SK-N-MC (cell line): ENCODE results near the gene ARID4B.

Experiments used
- DNase-seq: peaks from one replicate; pipeline ENCODE4 v3.0.0-alpha.2; 2011; ENCODE audit warnings: low read depth, low spot score
- H3K27ac ChIP-seq: fragments of 200-600 bp; sonication (generic); 2 replicates; pipeline ENCODE4 v1.5.1; 2016; ENCODE audit warnings: mixed run types
- H3K36me3 ChIP-seq: fragments of 200-600 bp; sonication (generic); 2 replicates; pipeline ENCODE4 v1.6.1; 2017; ENCODE audit warnings: antibody characterized with exemption, low read length, mixed read lengths; ENCODE audit not compliant: insufficient read depth
- H3K4me3 ChIP-seq: fragments of 200-600 bp; sonication (generic); 2 replicates; pipeline ENCODE4 v1.5.1; 2016
- H3K9ac ChIP-seq: fragments of 200-600 bp; sonication (generic); 2 replicates; pipeline ENCODE4 v1.8.0; 2017; ENCODE audit warnings: mixed run types, mixed read lengths; ENCODE audit not compliant: insufficient read length
- H3K9me3 ChIP-seq: fragments of 200-600 bp; sonication (generic); 2 replicates; pipeline ENCODE4 v1.6.1; 2017; ENCODE audit warnings: low read depth, mild to moderate bottlenecking, antibody characterized with exemption, low read length, moderate library complexity, mixed read lengths
- EZH2 ChIP-seq: fragments of 200-600 bp; sonication (generic); IDR thresholded peaks from one replicate; pipeline ENCODE4 v1.6.1; 2017; ENCODE audit warnings: antibody characterized with exemption
- FOXP2 ChIP-seq: optimal IDR thresholded peaks from 2 replicates; pipeline ENCODE3; 2011; ENCODE audit warnings: mild to moderate bottlenecking, moderate library complexity; ENCODE audit not compliant: insufficient read depth; ENCODE audit errors: extremely low read length, control extremely low read depth
- POLR2AphosphoS5 ChIP-seq: IDR thresholded peaks from 2 replicates; pipeline ENCODE4 v1.6.1; 2012; ENCODE audit warnings: mild to moderate bottlenecking, low read depth, low read length, borderline replicate concordance

ARID4B gene

GRCh38 chr1:235199441-235199840 is 128.5 kb downstream of the ARID4B start:
- Histone ChIP-seq H3K27ac (peak overlapping the region; percentile 74), H3K36me3 (peaks cover 13% of the 10 kb centered on the region), H3K9ac (peak overlapping the region; percentile 28), H3K9me3 (no peaks in the 10 kb centered on the region), H3K4me3 (no peak overlapping the region)
- no peak for TF ChIP-seq EZH2
- no peak for TF ChIP-seq POLR2AphosphoS5
- no peak for TF ChIP-seq FOXP2
- DNase-seq = peak; percentile 18

- no peak for DNase-seq
- no peak overlapping the region for H3K27ac ChIP-seq
- H3K9ac ChIP-seq = no peak overlapping the region
- H3K4me3 ChIP-seq = no peak overlapping the region
- peaks cover 24% of the 10 kb centered on the region for H3K36me3 ChIP-seq
- no peaks in the 10 kb centered on the region for H3K9me3 ChIP-seq
- TF ChIP-seq FOXP2 (no peak), POLR2AphosphoS5 (no peak), EZH2 (no peak)
These were observed 137.5 kb downstream of the ARID4B start for GRCh38 chr1:235190431-235190830.

- Histone ChIP-seq H3K4me3 (no peak overlapping the region), H3K36me3 (peaks cover 11% of the 10 kb centered on the region), H3K9ac (no peak overlapping the region), H3K9me3 (no peaks in the 10 kb centered on the region), H3K27ac (no peak overlapping the region)
- no peak for TF ChIP-seq POLR2AphosphoS5
- no peak for TF ChIP-seq EZH2
- no peak for TF ChIP-seq FOXP2
- DNase-seq = no peak
These were observed 140.7 kb downstream of the ARID4B start for GRCh38 chr1:235187316-235187715.

GRCh38 chr1:235181561-235182245 is 146.3 kb downstream of the ARID4B start:
- no peaks in the 10 kb centered on the region for H3K9me3 ChIP-seq

GRCh38 chr1:235180916-235181460 is 147.0 kb downstream of the ARID4B start:
- H3K9me3 ChIP-seq = no peaks in the 10 kb centered on the region
- TF ChIP-seq POLR2AphosphoS5 (no peak), FOXP2 (no peak), EZH2 (no peak)
- H3K36me3 ChIP-seq = peaks cover 35% of the 10 kb centered on the region
- H3K27ac ChIP-seq = no peak overlapping the region
- no peak overlapping the region for H3K9ac ChIP-seq
- DNase-seq = no peak
- H3K4me3 ChIP-seq = no peak overlapping the region

More at GRCh38 chr1:235181561-235182245, 146.3 kb downstream of the ARID4B start:
- no peak for DNase-seq
- Histone ChIP-seq H3K4me3 (no peak overlapping the region), H3K36me3 (peaks cover 30% of the 10 kb centered on the region), H3K27ac (no peak overlapping the region), H3K9ac (no peak overlapping the region)
- TF ChIP-seq FOXP2 (no peak), EZH2 (no peak), POLR2AphosphoS5 (no peak)

GRCh38 chr1:235176486-235176885 is 151.5 kb downstream of the ARID4B start:
- no peak overlapping the region for H3K27ac ChIP-seq
- peaks cover 60% of the 10 kb centered on the region for H3K36me3 ChIP-seq
- no peak overlapping the region for H3K9ac ChIP-seq
- H3K4me3 ChIP-seq = no peak overlapping the region
- TF ChIP-seq EZH2 (no peak), FOXP2 (no peak), POLR2AphosphoS5 (no peak)
- no peak for DNase-seq
- no peaks in the 10 kb centered on the region for H3K9me3 ChIP-seq

- no peak overlapping the region for H3K27ac ChIP-seq
- no peak for DNase-seq
- H3K9ac ChIP-seq = no peak overlapping the region
- no peak overlapping the region for H3K4me3 ChIP-seq
- TF ChIP-seq EZH2 = no peak
- no peak for TF ChIP-seq POLR2AphosphoS5
- TF ChIP-seq FOXP2 = no peak
- peaks cover 34% of the 10 kb centered on the region for H3K36me3 ChIP-seq
- H3K9me3 ChIP-seq = no peaks in the 10 kb centered on the region
These were observed 158.0 kb downstream of the ARID4B start for GRCh38 chr1:235169986-235170385.

- no peak for DNase-seq
- Histone ChIP-seq H3K36me3 (peaks cover 23% of the 10 kb centered on the region), H3K9ac (no peak overlapping the region), H3K9me3 (no peaks in the 10 kb centered on the region), H3K4me3 (no peak overlapping the region), H3K27ac (0 out of 2 replicates have a peak overlapping the region, but pooled peaks have one; percentile 16)
- TF ChIP-seq FOXP2 = no peak
- no peak for TF ChIP-seq EZH2
- TF ChIP-seq POLR2AphosphoS5 = no peak
These were observed 159.6 kb downstream of the ARID4B start for GRCh38 chr1:235168375-235168774.

GRCh38 chr1:235161685-235162327 is 166.2 kb downstream of the ARID4B start:
- H3K36me3 ChIP-seq = peaks cover 28% of the 10 kb centered on the region
- H3K9me3 ChIP-seq = no peaks in the 10 kb centered on the region
- no peak for TF ChIP-seq EZH2
- no peak for TF ChIP-seq POLR2AphosphoS5
- no peak for TF ChIP-seq FOXP2
- DNase-seq = no peak
- H3K27ac ChIP-seq = peak overlapping the region; percentile 88
- peak overlapping the region; percentile 95 for H3K9ac ChIP-seq
- peak overlapping the region; percentile 98 for H3K4me3 ChIP-seq
